HepG2 (cell line): ENCODE measurements around the gene COQ6. TPM values are rescaled to one million over a fixed set of nuclear protein-coding genes. Genes with fewer than 3 reads are reported as not detected.

ENCODE experiments used
- ADNP ChIP-seq: sonication (generic); formaldehyde crosslinking; IDR thresholded peaks from 2 replicates; pipeline ENCODE4 v1.4.0; 2020; ENCODE audit warnings: missing genetic modification reagents
- ARNTL ChIP-seq: sonication (generic); formaldehyde crosslinking; IDR thresholded peaks from 2 replicates; pipeline ENCODE4 v1.4.0; 2020; ENCODE audit warnings: mild to moderate bottlenecking, missing genetic modification reagents
- ATF5 ChIP-seq: sonication (generic); formaldehyde crosslinking; IDR thresholded peaks from 2 replicates; pipeline ENCODE4 v1.4.0; 2020; ENCODE audit warnings: mild to moderate bottlenecking, low read depth, missing genetic modification reagents
- ATF7 ChIP-seq, 2 experiments: fragments of 450-650 bp in 1 of 2; sonication (generic) in 1 of 2; formaldehyde crosslinking in 1 of 2; IDR thresholded peaks; 2 replicates each; pipeline versions ENCODE4 v1.4.0 to v1.6.1; 2016 to 2020; ENCODE audit warnings: antibody characterized with exemption in 1 of 2, mild to moderate bottlenecking in 1 of 2, missing genetic modification reagents in 1 of 2
- BRD4 ChIP-seq: sonication (generic); formaldehyde crosslinking; IDR thresholded peaks from 2 replicates; pipeline ENCODE4 v1.4.0; 2020; ENCODE audit warnings: missing genetic modification reagents
- CBX1 ChIP-seq: IDR thresholded peaks from one replicate; pipeline ENCODE4 v1.6.1; 2016; ENCODE audit warnings: antibody characterized with exemption, low read depth
- CCDC6 ChIP-seq: sonication (generic); formaldehyde crosslinking; IDR thresholded peaks from 2 replicates; pipeline ENCODE4 v1.8.1; 2022; ENCODE audit warnings: mild to moderate bottlenecking, missing genetic modification reagents, moderate library complexity
- FOXJ3 ChIP-seq: sonication (generic); formaldehyde crosslinking; IDR thresholded peaks from 2 replicates; pipeline ENCODE4 v1.4.0; 2020; ENCODE audit warnings: missing genetic modification reagents, mild to moderate bottlenecking, borderline replicate concordance
- HCFC1 ChIP-seq: fragments of 150-350 bp; IDR thresholded peaks from 2 replicates; pipeline ENCODE4 v1.6.1; 2014; ENCODE audit warnings: low read depth, low read length
- HIVEP1 ChIP-seq: sonication (generic); formaldehyde crosslinking; IDR thresholded peaks from 2 replicates; pipeline ENCODE4 v1.4.0; 2020; ENCODE audit warnings: mild to moderate bottlenecking, missing genetic modification reagents
- HNRNPUL1 ChIP-seq: fragments of 200-400 bp; formaldehyde crosslinking; IDR thresholded peaks from 2 replicates; pipeline ENCODE4 v1.6.1; 2017; ENCODE audit warnings: low read depth, mild to moderate bottlenecking, low read length, moderate library complexity
- LCORL ChIP-seq, 2 experiments: fragments of 450-650 bp in 1 of 2; sonication (generic) in 1 of 2; formaldehyde crosslinking in 1 of 2; IDR thresholded peaks; 2 replicates each; pipeline versions ENCODE4 v1.5.0 to v1.6.1; 2017 to 2020; ENCODE audit warnings: antibody characterized with exemption in 1 of 2, missing genetic modification reagents in 1 of 2
- RAD21 ChIP-seq: fragments of 450-650 bp; formaldehyde crosslinking; IDR thresholded peaks from 2 replicates; pipeline ENCODE4 v1.5.0; 2020; ENCODE audit warnings: mild to moderate bottlenecking
- RFXANK ChIP-seq: IDR thresholded peaks from 2 replicates; pipeline ENCODE4 v1.6.1; 2016
- TAF1 ChIP-seq: sonication (generic); formaldehyde crosslinking; IDR thresholded peaks from 2 replicates; pipeline ENCODE4 v1.4.0; 2020; ENCODE audit warnings: missing genetic modification reagents
- ZBTB3 ChIP-seq: sonication (generic); formaldehyde crosslinking; IDR thresholded peaks from 2 replicates; pipeline ENCODE4 v1.4.0; 2020; ENCODE audit warnings: low read depth, mild to moderate bottlenecking, moderate library complexity, missing genetic modification reagents, borderline replicate concordance
- ZBTB42 ChIP-seq: sonication (generic); formaldehyde crosslinking; IDR thresholded peaks from 2 replicates; pipeline ENCODE4 v1.5.0; 2020; ENCODE audit warnings: mild to moderate bottlenecking, missing genetic modification reagents
- ZFP82 ChIP-seq: sonication (generic); formaldehyde crosslinking; IDR thresholded peaks from 2 replicates; pipeline ENCODE4 v1.5.1; 2020; ENCODE audit warnings: mild to moderate bottlenecking, missing genetic modification reagents, borderline replicate concordance
- ZFP90 ChIP-seq: sonication (generic); formaldehyde crosslinking; IDR thresholded peaks from 2 replicates; pipeline ENCODE4 v1.8.0; 2022; ENCODE audit warnings: missing genetic modification reagents, mild to moderate bottlenecking, inconsistent platforms, borderline replicate concordance
- ZFY ChIP-seq: sonication (generic); formaldehyde crosslinking; IDR thresholded peaks from 2 replicates; pipeline ENCODE4 v1.4.0; 2020; ENCODE audit warnings: missing genetic modification reagents
- ZNF264 ChIP-seq: sonication (generic); formaldehyde crosslinking; IDR thresholded peaks from 2 replicates; pipeline ENCODE4 v1.4.0; 2020; ENCODE audit warnings: missing genetic modification reagents
- ZNF460 ChIP-seq: sonication (generic); formaldehyde crosslinking; IDR thresholded peaks from 2 replicates; pipeline ENCODE4 v1.5.1; 2020; ENCODE audit warnings: missing genetic modification reagents, mild to moderate bottlenecking, borderline replicate concordance
- ZNF567 ChIP-seq: sonication (generic); formaldehyde crosslinking; IDR thresholded peaks from 2 replicates; pipeline ENCODE4 v1.8.1; 2023; ENCODE audit warnings: mild to moderate bottlenecking, missing genetic modification reagents, borderline replicate concordance
- ZNF780A ChIP-seq: sonication (generic); formaldehyde crosslinking; IDR thresholded peaks from 2 replicates; pipeline ENCODE4 v1.8.0; 2022; ENCODE audit warnings: mild to moderate bottlenecking, missing genetic modification reagents, moderate library complexity
- ZSCAN25 ChIP-seq: sonication (generic); formaldehyde crosslinking; IDR thresholded peaks from 2 replicates; pipeline ENCODE4 v1.8.0; 2022; ENCODE audit warnings: mild to moderate bottlenecking, missing genetic modification reagents
- ZSCAN30 ChIP-seq: sonication (generic); formaldehyde crosslinking; IDR thresholded peaks from 2 replicates; pipeline ENCODE4 v1.5.0; 2020; ENCODE audit warnings: mild to moderate bottlenecking, missing genetic modification reagents
- polyA plus RNA-seq, 8 experiments: library from polyadenylated mRNA; depleted of rRNA in 3 of 8; stranded (reverse) in 7 of 8; unstranded in 1 of 8; fragments of >200 nt; fragmentation: Illumina TruSeq in 4 of 8; extraction: Trizol in 4 of 8; gene quantifications; 2 replicates each; pipeline versions ENCODE4 v1.2.1 to v1.2.3, GENCODE V29; 2011 to 2016; ENCODE audit warnings: low read depth in 4 of 8, missing spikeins in 1 of 8, mixed read lengths in 1 of 8; ENCODE audit not compliant: insufficient read depth in 1 of 8
- total RNA-seq, 5 experiments: library from RNA; depleted of rRNA; stranded (reverse); fragments of >200 nt; fragmentation: Illumina TruSeq; extraction: Trizol; gene quantifications; 2 replicates each; pipeline ENCODE4 v1.2.3, GENCODE V29; 2016; ENCODE audit warnings: low read depth in 1 of 5
- TF ChIP-seq, protein P1 (sequence below): IDR thresholded peaks from 2 replicates; pipeline ENCODE4 v1.6.1; 2016; ENCODE audit warnings: control low read depth
- TF ChIP-seq, protein P2 (sequence below): sonication (generic); formaldehyde crosslinking; IDR thresholded peaks from 2 replicates; pipeline ENCODE4 v1.4.0; 2020; ENCODE audit warnings: mild to moderate bottlenecking, missing genetic modification reagents
- TF ChIP-seq, protein P3 (sequence below): sonication (generic); formaldehyde crosslinking; IDR thresholded peaks from 2 replicates; pipeline ENCODE4 v1.4.0; 2020; ENCODE audit warnings: mild to moderate bottlenecking, missing genetic modification reagents, borderline replicate concordance

Gene COQ6
- total and polyA plus RNA-seq, 2 of the 13 experiments (the other 11 are each of a cell fraction or from before 2014, with no cell fraction given) = 18.9 to 34.7 TPM

DNA sequence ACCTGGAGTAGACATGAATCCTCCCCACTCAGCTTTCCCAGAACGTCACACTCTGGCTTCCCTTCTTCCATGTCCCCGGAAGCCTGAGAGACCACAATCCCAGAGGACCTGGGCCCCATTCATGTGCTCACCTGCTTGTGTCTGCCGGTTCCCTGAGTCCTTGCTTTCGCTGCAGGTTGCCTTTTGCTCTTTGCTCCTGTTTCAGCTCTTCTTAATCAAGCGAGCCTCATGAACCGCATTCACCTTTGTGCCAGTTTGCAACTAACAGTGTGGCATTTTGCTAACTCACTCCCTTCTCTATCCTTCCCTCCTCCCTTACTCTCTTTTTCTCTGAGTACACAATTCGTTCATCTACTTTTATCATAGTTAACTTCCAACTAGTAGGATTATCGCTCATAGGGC lies 45.9 kb downstream of the COQ6 start (continued):
- TF ChIP-seq RAD21 (CRISPR knock-in tag) = no peak
- no peak for TF ChIP-seq ZSCAN30 (CRISPR knock-in tag)
- TF ChIP-seq TAF1 (CRISPR knock-in tag) = peak; percentile 56; the same call in 1 of the 2 replicates
- TF ChIP-seq ADNP (CRISPR knock-in tag) = no peak
- no peak for TF ChIP-seq ZBTB42 (CRISPR knock-in tag)
- 0 out of 2 replicates have a peak, but pooled peaks have one; percentile 13 for TF ChIP-seq ZFY (CRISPR knock-in tag)
- TF ChIP-seq, protein P1, sequence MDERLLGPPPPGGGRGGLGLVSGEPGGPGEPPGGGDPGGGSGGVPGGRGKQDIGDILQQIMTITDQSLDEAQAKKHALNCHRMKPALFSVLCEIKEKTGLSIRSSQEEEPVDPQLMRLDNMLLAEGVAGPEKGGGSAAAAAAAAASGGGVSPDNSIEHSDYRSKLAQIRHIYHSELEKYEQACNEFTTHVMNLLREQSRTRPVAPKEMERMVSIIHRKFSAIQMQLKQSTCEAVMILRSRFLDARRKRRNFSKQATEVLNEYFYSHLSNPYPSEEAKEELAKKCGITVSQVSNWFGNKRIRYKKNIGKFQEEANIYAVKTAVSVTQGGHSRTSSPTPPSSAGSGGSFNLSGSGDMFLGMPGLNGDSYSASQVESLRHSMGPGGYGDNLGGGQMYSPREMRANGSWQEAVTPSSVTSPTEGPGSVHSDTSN (CRISPR knock-in tag) = no peak
- TF ChIP-seq FOXJ3 = no peak
- TF ChIP-seq RFXANK (CRISPR knock-in tag) = no peak
- TF ChIP-seq CCDC6 = no peak
- TF ChIP-seq HCFC1 = no peak
- TF ChIP-seq ZNF264 = no peak
- TF ChIP-seq HIVEP1 = no peak
- 0 out of 2 replicates have a peak, but pooled peaks have one; percentile 42 for TF ChIP-seq BRD4 (CRISPR knock-in tag)
- TF ChIP-seq ATF7 (IDR thresholded peaks at IDR 0.05) = no peak
- no peak for TF ChIP-seq ATF7 (CRISPR knock-in tag; IDR thresholded peaks at IDR 0.05)
- TF ChIP-seq ZBTB3 (CRISPR knock-in tag) = no peak
- no peak for TF ChIP-seq HNRNPUL1
- TF ChIP-seq, protein P2, sequence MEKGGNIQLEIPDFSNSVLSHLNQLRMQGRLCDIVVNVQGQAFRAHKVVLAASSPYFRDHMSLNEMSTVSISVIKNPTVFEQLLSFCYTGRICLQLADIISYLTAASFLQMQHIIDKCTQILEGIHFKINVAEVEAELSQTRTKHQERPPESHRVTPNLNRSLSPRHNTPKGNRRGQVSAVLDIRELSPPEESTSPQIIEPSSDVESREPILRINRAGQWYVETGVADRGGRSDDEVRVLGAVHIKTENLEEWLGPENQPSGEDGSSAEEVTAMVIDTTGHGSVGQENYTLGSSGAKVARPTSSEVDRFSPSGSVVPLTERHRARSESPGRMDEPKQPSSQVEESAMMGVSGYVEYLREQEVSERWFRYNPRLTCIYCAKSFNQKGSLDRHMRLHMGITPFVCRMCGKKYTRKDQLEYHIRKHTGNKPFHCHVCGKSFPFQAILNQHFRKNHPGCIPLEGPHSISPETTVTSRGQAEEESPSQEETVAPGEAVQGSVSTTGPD (CRISPR knock-in tag) = no peak
- no peak for TF ChIP-seq CBX1
- TF ChIP-seq, protein P3, sequence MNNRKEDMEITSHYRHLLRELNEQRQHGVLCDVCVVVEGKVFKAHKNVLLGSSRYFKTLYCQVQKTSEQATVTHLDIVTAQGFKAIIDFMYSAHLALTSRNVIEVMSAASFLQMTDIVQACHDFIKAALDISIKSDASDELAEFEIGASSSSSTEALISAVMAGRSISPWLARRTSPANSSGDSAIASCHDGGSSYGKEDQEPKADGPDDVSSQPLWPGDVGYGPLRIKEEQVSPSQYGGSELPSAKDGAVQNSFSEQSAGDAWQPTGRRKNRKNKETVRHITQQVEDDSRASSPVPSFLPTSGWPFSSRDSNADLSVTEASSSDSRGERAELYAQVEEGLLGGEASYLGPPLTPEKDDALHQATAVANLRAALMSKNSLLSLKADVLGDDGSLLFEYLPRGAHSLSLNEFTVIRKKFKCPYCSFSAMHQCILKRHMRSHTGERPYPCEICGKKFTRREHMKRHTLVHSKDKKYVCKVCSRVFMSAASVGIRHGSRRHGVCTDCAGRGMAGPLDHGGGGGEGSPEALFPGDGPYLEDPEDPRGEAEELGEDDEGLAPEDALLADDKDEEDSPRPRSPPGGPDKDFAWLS (CRISPR knock-in tag) = peak; percentile 9; the same call in 1 of the 2 replicates
- TF ChIP-seq ZNF780A (CRISPR knock-in tag) = no peak
- TF ChIP-seq LCORL (IDR thresholded peaks at IDR 0.05) = no peak
- TF ChIP-seq LCORL (CRISPR knock-in tag; IDR thresholded peaks at IDR 0.05) = no peak
- TF ChIP-seq ZFP90 (CRISPR knock-in tag) = no peak
- no peak for TF ChIP-seq ATF5
- no peak for TF ChIP-seq ZFP82 (CRISPR knock-in tag)
- no peak for TF ChIP-seq ARNTL (CRISPR knock-in tag)
- no peak for TF ChIP-seq ZSCAN25 (CRISPR knock-in tag)
- no peak for TF ChIP-seq ZNF460 (CRISPR knock-in tag)
- no peak for TF ChIP-seq ZNF567
